Prostate gland (tissue), 2 donors: ENCODE measurements around the gene NPHS1. TPM values are rescaled to one million over a fixed set of nuclear protein-coding genes. Genes with fewer than 3 reads are reported as not detected.
A peak's percentile ranks its signal among the peaks of the same experiment; 100 is the strongest.

Experiments
- DNase-seq: peaks from one replicate; pipeline ENCODE4 v3.0.0-alpha.2; 2019; ENCODE audit warnings: low spot score
- H3K27ac ChIP-seq, 2 donors: fragments of 200-600 bp; sonication (generic); 2 replicates each; pipeline ENCODE4 v1.5.1; 2017 to 2019
- H3K27me3 ChIP-seq: fragments of 200-600 bp; sonication (generic); replicated peaks from 2 replicates; pipeline ENCODE4 v1.5.1; 2019; ENCODE audit not compliant: insufficient read depth
- H3K36me3 ChIP-seq, 2 donors: fragments of 200-600 bp; sonication (generic); 1 replicate in 1 of 2; 2 replicates in 1 of 2; pipeline versions ENCODE4 v1.5.1 to v1.8.1; 2017 to 2019
- H3K4me1 ChIP-seq: fragments of 200-600 bp; sonication (generic); replicated peaks from 2 replicates; pipeline ENCODE4 v1.5.1; 2019
- H3K4me3 ChIP-seq, 2 donors: fragments of 200-600 bp; sonication (generic); 2 replicates each; pipeline ENCODE4 v1.5.1; 2017 to 2019
- H3K9me3 ChIP-seq: fragments of 200-600 bp; sonication (generic); 2 replicates; pipeline ENCODE4 v1.5.1; 2017
- CTCF ChIP-seq, 4 experiments: fragments of 200-600 bp in 2 of 4; fragments of 450-650 bp in 2 of 4; sonication (generic) in 2 of 4; IDR thresholded peaks; 1 replicate in 3 of 4; 2 replicates in 1 of 4; pipeline ENCODE4 v1.5.1; 2016 to 2019; ENCODE audit warnings: antibody characterized with exemption in 4 of 4, mild to moderate bottlenecking in 2 of 4, moderate library complexity in 2 of 4
- POLR2A ChIP-seq: fragments of 450-650 bp; IDR thresholded peaks from one replicate; pipeline ENCODE4 v1.6.1; 2016; ENCODE audit warnings: antibody characterized with exemption, mild to moderate bottlenecking
- POLR2AphosphoS5 ChIP-seq: sonication (generic); formaldehyde crosslinking; IDR thresholded peaks from one replicate; pipeline ENCODE4 v1.6.1; 2017; ENCODE audit warnings: antibody characterized with exemption
- WGBS: methylation state at CpG from one replicate; pipeline ENCODE4 v1.1.5; 2018; 5-methylcytosine and 5-hydroxymethylcytosine counted together
- intact Hi-C: fragments of 100-400 bp; cut with DNase I; formaldehyde crosslinking; loops from one replicate; pipeline ENCODE4 v1.14.2; 2022
- total RNA-seq, 2 donors: library from RNA; depleted of rRNA; stranded (reverse); fragments of >200 nt; gene quantifications; one replicate each; pipeline ENCODE4 v1.1.0, GENCODE V29; 2016

Gene NPHS1
- total RNA-seq, 2 donors from 2014 or later, result 0.23 TPM; not detected in 1

DNA sequence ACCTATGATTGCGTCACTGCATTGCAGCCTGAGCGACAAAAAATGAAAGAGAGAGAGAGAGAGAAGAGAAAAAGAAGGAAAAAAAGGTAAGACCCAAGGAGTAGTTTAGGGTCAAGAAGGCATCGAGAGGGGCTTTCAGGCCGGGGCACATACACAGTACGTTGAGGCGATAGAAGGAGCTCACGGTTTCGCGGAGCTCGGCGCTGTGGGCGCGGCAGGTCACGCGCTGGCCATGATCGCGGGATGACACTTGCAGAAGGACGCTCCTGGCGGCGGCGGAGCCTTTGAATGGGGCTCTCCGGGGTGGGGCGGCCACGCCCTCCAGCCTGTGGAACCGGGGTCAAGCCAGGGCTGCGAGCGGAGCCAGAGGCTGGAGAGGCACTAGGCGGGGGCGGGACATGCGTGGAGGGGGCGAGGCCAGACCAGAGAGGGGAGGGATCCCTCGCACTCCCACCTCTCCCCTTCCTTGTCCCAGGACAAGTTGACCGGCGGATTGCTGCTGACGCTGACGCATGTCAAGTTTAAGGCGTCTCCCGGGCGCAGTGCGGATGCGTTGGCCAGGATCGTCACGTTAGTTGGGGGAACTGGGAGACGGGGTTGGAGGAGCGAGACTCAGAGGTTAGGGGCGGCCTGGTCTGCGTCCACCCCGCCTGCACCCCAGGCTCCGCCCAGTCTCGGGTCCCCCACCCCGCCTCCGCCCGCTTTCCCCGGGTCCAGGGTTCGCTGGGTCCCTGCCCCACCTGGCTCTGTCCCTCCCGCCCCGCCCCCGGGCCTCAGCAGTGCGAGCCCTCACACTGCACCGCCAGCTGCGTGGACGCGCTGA, 6.9 kb downstream of the NPHS1 start:
- no peaks in the 10 kb centered on the region for H3K36me3 ChIP-seq
- DNase-seq, result no peak
- peaks cover 3% of the 10 kb centered on the region for H3K4me1 ChIP-seq
- H3K27ac ChIP-seq, result no peak overlapping the region
- no peaks in the 10 kb centered on the region for H3K9me3 ChIP-seq
- intact Hi-C loops, result no loop called here
- H3K27me3 ChIP-seq, result peaks cover 20% of the 10 kb centered on the region
- peak overlapping the region in 1 of 2 donors; percentile 9 for H3K4me3 ChIP-seq
- TF ChIP-seq POLR2A (no peak), POLR2AphosphoS5 (no peak), CTCF (IDR thresholded peaks at IDR 0.05) (no peak)
- WGBS, result 3% methylated on average over 40 of the region's 63 CpGs

GRCh38 chr19:35844482-35845214, 7.7 kb downstream of the NPHS1 start:
- H3K4me1 ChIP-seq, result peaks cover 3% of the 10 kb centered on the region
- H3K36me3 ChIP-seq, result no peaks in the 10 kb centered on the region
- intact Hi-C loops, result no loop called here
- H3K27me3 ChIP-seq, result peaks cover 20% of the 10 kb centered on the region
- 57% methylated on average over 16 of the region's 16 CpGs for WGBS
- H3K27ac ChIP-seq, result no peak overlapping the region
- no peak for DNase-seq
- no peaks in the 10 kb centered on the region for H3K9me3 ChIP-seq
- no peak for TF ChIP-seq CTCF (IDR thresholded peaks at IDR 0.05)
- no peak for TF ChIP-seq POLR2AphosphoS5
- no peak for TF ChIP-seq POLR2A
- H3K4me3 ChIP-seq, result no peak overlapping the region

DNA sequence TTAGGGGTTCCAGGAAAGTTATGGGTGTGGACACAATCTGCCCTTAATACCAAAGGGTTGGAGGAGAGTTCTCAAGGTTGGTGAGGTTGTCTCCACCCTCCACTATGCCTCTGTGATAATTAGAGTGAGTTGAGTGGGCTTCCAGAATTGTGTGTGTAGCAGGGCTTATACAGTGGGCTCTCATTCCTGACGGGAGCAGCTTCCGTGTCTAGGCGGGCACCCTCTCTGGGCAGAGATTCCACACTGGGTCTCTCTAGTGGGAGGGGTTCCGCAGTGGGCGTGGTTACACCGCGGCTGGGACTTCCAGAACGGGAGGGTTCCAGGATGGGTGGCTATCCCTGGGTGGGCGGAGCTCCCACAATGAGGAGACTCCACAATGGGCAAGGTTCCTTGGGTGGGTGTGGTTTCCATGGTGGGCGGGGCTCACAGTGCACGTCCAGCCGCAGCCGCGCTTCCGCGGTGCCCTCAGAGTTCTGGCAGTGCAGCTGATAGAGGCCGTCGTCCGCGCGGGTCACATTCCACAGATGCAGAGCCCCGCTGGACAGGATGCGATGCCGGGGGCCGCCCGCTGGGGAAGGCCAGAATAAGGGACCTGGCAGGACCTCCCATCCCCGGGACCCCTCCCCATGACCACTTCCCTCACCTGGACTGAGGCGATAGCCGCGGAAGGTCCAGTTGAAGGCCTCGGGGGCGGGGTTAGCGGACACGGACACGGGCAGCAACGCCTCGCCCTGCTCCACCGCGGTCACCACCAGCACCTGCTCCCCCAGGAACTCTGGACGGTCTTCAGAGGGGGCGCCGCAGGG, 8.4 kb downstream of the NPHS1 start:
- WGBS, result 9% methylated on average over 37 of the region's 42 CpGs
- intact Hi-C loops, result no loop called here
- Histone ChIP-seq H3K36me3 (no peaks in the 10 kb centered on the region), H3K4me3 (no peak overlapping the region), H3K27ac (no peak overlapping the region), H3K27me3 (peaks cover 17% of the 10 kb centered on the region), H3K4me1 (peaks cover 3% of the 10 kb centered on the region), H3K9me3 (no peaks in the 10 kb centered on the region)
- no peak for TF ChIP-seq POLR2A
- no peak for TF ChIP-seq POLR2AphosphoS5
- TF ChIP-seq CTCF (IDR thresholded peaks at IDR 0.05), result no peak
- DNase-seq, result no peak

DNA sequence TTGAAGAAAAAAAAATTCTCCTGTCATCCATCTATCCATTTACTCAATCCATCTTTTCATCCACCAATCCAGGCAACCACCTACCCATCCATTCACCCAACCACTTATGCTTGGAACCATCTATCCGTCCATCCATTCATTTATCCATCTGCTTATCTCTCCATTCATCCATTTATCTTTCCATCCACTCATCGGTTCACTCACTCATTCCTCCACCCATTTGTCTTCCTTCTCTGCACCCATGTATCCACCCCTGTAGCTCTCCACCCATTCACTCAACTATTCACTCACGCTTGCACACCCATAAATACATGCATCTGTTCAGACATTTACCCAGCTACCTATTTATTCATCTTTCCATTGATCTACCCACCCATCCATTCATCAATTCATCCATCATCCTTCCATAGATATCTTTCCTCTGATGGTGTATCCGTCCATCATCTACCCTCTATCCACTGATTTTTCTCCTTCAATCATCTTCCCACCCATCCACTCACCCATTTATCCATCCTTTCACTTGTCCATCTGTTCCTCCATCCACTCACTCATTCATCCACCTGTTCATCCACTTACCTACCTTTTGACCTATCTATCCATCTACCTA, 9.5 kb downstream of the NPHS1 start:
- WGBS, result 85% methylated on average over 4 of the region's 4 CpGs
- no peak for DNase-seq
- no peaks in the 10 kb centered on the region for H3K9me3 ChIP-seq
- intact Hi-C loops, result no loop called here
- H3K27ac ChIP-seq, result no peak overlapping the region
- peaks cover 16% of the 10 kb centered on the region for H3K27me3 ChIP-seq
- TF ChIP-seq POLR2A (no peak), POLR2AphosphoS5 (no peak), CTCF (IDR thresholded peaks at IDR 0.05) (no peak)
- no peak overlapping the region for H3K4me3 ChIP-seq
- peaks cover 3% of the 10 kb centered on the region for H3K4me1 ChIP-seq
- no peaks in the 10 kb centered on the region for H3K36me3 ChIP-seq
